Liver (tissue), 3 donors: ENCODE measurements around the gene FURIN.

ENCODE experiments used
- CTCF ChIP-seq: fragments of 150-350 bp; IDR thresholded peaks from 2 replicates; pipeline ENCODE4 v1.5.1; 2017; ENCODE audit warnings: improper control_type of control experiment, low read depth, low read length; ENCODE audit not compliant: missing input control
- EGR1 ChIP-seq, 2 donors: IDR thresholded peaks; 2 replicates each; pipeline ENCODE4 v1.6.1; 2016 to 2018; ENCODE audit warnings: antibody characterized with exemption in 2 of 2, low read depth in 2 of 2
- FOXA2 ChIP-seq: IDR thresholded peaks from 2 replicates; pipeline ENCODE4 v1.6.1; 2016; ENCODE audit warnings: antibody characterized with exemption
- GABPA ChIP-seq, 2 donors: IDR thresholded peaks in 1 of 2; conservative IDR thresholded peaks in 1 of 2; 2 replicates each; pipeline ENCODE4 v1.6.1; 2016; ENCODE audit warnings: antibody characterized with exemption in 2 of 2, mild to moderate bottlenecking in 1 of 2, moderate library complexity in 1 of 2
- RAD21 ChIP-seq, 2 donors: IDR thresholded peaks; 2 replicates each; pipeline ENCODE4 v1.6.1; 2016; ENCODE audit warnings: antibody characterized with exemption in 2 of 2, mild to moderate bottlenecking in 2 of 2
- donor health status: healthy.
- donor health status: healthy.

- TF ChIP-seq CTCF (no peak), RAD21 (IDR thresholded peaks at IDR 0.05) (no peak), GABPA (IDR thresholded peaks at IDR 0.05 in 1 of 2, conservative IDR thresholded peaks at IDR 0.05 in 1 of 2) (no peak), FOXA2 (no peak), EGR1 (IDR thresholded peaks at IDR 0.05; ENCODE audit: low read depth in 2 of 2) (no peak)
Observed at GRCh38 chr15:90839187-90840071, 29.0 kb upstream of the FURIN start.
